ENCODE results near the gene GALNT9. TPM values are rescaled to one million over a fixed set of nuclear protein-coding genes. Genes with fewer than 3 reads are reported as not detected.

The GALNT9 gene
- total RNA-seq, 2 donors from 2014 or later: not detected

DNA sequence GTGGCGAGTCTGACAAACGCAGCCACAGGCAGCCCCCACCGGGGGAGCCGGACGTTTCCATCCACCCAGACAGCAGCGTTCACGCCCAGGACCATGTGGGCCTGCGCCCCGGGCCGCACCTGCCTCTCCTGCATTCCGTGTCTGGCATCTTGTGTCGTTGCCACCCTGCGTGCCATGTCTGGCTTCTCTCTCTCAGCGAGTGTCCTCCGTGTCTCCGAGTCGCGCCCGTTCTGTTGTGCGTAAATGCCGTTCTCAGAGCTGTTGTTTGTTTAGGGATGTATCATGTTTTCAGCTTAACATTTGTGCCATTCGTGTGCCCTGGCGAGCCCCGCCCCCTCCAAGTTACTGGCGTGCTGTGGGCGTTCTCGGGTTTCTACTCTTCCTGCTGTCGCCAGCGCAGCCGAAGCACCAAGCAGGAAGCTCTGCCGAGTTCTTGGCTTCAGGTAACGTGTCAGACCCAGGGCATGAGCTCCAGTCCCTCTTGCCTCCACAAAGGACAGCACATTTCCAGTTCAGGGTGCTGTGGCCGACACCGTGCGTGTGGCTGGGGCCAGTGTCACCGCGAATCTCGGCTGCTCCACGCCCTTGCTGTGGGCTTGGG, 150.5 kb downstream of the GALNT9 start:
- Mint-ChIP-seq H3K36me3 (ENCODE audit: low read depth) (no peaks in the 10 kb centered on the region), H3K4me1 (peaks cover 16% of the 10 kb centered on the region), H3K27ac (peak overlapping the region; percentile 89), H3K27me3 (peaks cover 12% of the 10 kb centered on the region), H3K4me3 (peak overlapping the region; percentile 92)
- ATAC-seq (peak; percentile 81), DNase-seq (peak in 2 of 3 donors; percentile 17 to 35)
- H3K9me3 ChIP-seq (ENCODE audit: control insufficient read depth, low read length, poor library complexity, severe bottlenecking): no peaks in the 10 kb centered on the region

DNA sequence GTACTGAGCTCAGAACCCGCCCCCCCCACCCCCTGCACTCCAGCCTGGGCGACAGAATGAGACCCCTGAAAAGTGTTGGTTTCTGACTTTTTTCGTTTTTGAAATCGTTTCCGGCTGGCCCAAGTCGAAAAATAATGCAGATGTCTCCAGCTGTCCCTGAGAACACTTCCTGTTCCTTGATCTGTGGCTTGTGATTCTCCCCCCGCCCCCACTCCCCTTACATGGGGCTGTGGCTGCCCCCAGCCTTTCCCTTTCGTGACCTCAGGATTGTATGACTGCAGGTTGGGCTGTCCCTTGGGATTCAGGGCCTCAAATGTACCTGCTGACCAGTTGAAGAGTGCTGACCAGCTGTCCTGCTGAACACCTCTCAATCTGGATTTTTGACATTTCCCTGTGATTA, 151.1 kb downstream of the GALNT9 start:
- H3K27me3 Mint-ChIP-seq: peaks cover 12% of the 10 kb centered on the region
- ATAC-seq (no peak), DNase-seq (peak in 1 of 3 donors; percentile 1)
- H3K4me1 Mint-ChIP-seq: peaks cover 19% of the 10 kb centered on the region
- no peaks in the 10 kb centered on the region for H3K36me3 Mint-ChIP-seq (ENCODE audit: low read depth)
- peak overlapping the region; percentile 92 for H3K4me3 Mint-ChIP-seq
- peak overlapping the region; percentile 89 for H3K27ac Mint-ChIP-seq
- no peaks in the 10 kb centered on the region for H3K9me3 ChIP-seq (ENCODE audit: control insufficient read depth, low read length, poor library complexity, severe bottlenecking)

GRCh38 chr12:132176920-132177551, 152.4 kb downstream of the GALNT9 start:
- Mint-ChIP-seq H3K4me3 (peak overlapping the region; percentile 36), H3K4me1 (peaks cover 25% of the 10 kb centered on the region), H3K27me3 (peaks cover 12% of the 10 kb centered on the region), H3K27ac (no peak overlapping the region), H3K36me3 (ENCODE audit: low read depth) (no peaks in the 10 kb centered on the region)
- no peaks in the 10 kb centered on the region for H3K9me3 ChIP-seq (ENCODE audit: control insufficient read depth, low read length, poor library complexity, severe bottlenecking)
- peak in 1 of 3 donors; percentile 6 for DNase-seq
- ATAC-seq: no peak

DNA sequence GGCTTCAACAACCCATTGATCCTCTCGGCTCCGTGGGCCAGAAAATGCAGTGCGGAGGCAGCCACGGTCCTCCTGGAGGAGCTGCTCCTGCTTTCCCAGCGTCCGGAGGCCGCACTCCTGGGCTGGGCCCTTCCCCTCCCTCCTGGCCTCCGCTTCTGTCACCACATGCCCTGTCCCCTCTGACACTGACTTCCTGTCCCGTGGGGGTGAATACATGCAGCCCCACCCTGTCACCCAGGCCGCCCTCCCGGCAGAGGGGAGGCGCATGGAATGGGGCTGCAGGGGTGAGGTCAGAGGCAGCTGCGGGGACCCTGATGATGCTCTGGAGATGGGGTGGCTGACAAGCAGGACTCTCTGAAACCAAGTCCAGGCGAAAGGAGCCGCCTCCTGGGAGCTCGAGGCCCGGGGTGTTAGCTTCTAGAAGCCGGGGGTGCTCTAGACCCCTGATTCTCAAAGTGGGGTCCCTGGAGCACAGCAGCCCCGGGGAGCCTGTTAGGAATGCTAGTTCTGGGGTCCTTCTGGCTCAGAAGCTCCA, 152.9 kb downstream of the GALNT9 start:
- Mint-ChIP-seq H3K4me1 (peaks cover 25% of the 10 kb centered on the region), H3K4me3 (peak overlapping the region; percentile 25), H3K36me3 (ENCODE audit: low read depth) (no peaks in the 10 kb centered on the region), H3K27ac (no peak overlapping the region), H3K27me3 (peaks cover 12% of the 10 kb centered on the region)
- no peaks in the 10 kb centered on the region for H3K9me3 ChIP-seq (ENCODE audit: control insufficient read depth, low read length, poor library complexity, severe bottlenecking)
- DNase-seq (peak in 1 of 3 donors; percentile 3), ATAC-seq (no peak)

DNA sequence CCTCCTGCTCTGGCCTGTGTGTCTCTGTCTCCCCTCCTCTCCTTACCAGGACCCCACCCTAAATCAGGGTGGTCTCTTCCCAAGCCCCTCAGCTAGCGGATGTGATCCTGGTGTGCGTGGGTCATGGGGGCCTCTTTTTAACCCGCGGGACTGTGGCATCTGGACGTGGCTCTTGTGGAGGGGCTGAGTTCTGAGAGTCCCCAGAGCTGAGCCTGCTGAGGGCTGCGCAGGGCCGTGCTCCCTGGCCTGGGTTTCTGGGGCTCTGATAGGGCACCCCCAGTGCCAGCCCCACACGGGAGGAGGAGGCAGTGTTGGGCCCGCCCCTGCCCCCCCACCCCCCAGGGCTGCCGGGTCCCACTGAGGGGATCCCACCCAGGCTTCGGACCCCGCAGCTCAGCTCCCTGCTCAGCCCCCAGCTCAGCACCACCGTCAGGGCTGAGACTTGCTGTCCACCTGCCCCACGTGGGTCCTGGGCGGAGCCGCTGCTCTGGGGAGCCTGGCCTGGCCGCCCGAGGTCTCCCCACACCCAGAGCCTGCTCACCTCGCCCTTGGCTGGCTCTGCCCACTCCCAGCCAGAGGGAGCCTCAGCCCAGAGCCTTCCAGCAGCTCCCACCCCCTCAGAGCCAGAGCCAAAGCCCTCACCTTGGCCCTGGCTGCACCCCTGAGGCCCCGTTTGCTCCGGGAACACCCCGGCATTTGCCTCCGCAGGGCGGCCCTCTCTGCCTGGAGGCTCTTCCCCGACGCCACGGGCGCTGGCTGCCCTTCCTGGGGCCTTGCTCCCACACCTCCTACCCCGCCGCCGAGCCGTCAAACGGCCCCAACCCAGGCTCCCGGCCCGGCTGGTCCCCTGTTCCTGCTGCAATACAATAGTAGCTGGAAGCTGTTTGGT, 153.6 kb downstream of the GALNT9 start:
- H3K27ac Mint-ChIP-seq: no peak overlapping the region
- no peaks in the 10 kb centered on the region for H3K36me3 Mint-ChIP-seq (ENCODE audit: low read depth)
- H3K4me3 Mint-ChIP-seq: no peak overlapping the region
- H3K27me3 Mint-ChIP-seq: peaks cover 12% of the 10 kb centered on the region
- no peaks in the 10 kb centered on the region for H3K9me3 ChIP-seq (ENCODE audit: control insufficient read depth, low read length, poor library complexity, severe bottlenecking)
- DNase-seq (peak in 1 of 3 donors; percentile 9), ATAC-seq (no peak)
- peaks cover 21% of the 10 kb centered on the region for H3K4me1 Mint-ChIP-seq

DNA sequence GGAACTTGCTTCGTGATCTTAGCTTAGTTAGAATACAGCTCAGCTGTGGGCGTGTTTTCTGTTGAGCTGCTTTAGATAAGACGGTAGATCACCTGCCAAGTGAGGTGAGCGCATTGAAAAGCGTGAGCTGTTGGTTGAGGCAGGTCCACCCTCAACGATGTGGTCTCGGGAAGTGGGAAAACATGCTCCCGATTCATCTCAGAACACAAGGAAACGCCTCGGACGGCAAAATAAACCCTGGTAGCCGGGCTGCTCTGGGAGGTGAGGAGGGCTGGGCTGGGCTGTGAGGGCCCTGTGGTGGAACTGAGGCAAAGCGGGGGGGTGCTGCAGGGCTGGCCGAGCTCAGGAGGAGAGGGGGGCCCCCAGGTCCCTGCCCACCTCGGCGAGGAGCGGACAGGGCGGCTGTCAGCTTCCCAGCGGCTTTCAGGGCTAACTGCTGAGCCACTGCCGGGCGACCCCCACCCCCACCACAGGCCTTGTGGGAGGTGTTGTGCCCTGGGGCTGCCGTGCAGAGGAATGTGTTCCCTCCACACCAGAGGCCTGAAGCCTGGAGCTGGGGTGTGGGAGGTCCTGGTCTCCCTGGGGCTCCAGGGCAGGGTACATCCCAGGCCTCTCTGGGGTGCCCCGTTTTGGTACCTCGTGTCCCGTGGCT, 154.4 kb downstream of the GALNT9 start:
- peaks cover 12% of the 10 kb centered on the region for H3K27me3 Mint-ChIP-seq
- ATAC-seq (no peak), DNase-seq (peak in 1 of 3 donors; percentile 8)
- no peaks in the 10 kb centered on the region for H3K36me3 Mint-ChIP-seq (ENCODE audit: low read depth)
- H3K4me1 Mint-ChIP-seq: peaks cover 21% of the 10 kb centered on the region
- H3K4me3 Mint-ChIP-seq: no peak overlapping the region
- no peaks in the 10 kb centered on the region for H3K9me3 ChIP-seq (ENCODE audit: control insufficient read depth, low read length, poor library complexity, severe bottlenecking)
- H3K27ac Mint-ChIP-seq: no peak overlapping the region

- H3K9me3 ChIP-seq (ENCODE audit: control insufficient read depth, low read length, poor library complexity, severe bottlenecking): no peaks in the 10 kb centered on the region
- Mint-ChIP-seq H3K27ac (no peak overlapping the region), H3K4me1 (peaks cover 21% of the 10 kb centered on the region), H3K27me3 (peaks cover 12% of the 10 kb centered on the region), H3K4me3 (no peak overlapping the region), H3K36me3 (ENCODE audit: low read depth) (no peaks in the 10 kb centered on the region)
- DNase-seq (peak in 1 of 3 donors; percentile 4), ATAC-seq (no peak)
Measured at GRCh38 chr12:132174015-132174838, 155.2 kb downstream of the GALNT9 start.

DNA sequence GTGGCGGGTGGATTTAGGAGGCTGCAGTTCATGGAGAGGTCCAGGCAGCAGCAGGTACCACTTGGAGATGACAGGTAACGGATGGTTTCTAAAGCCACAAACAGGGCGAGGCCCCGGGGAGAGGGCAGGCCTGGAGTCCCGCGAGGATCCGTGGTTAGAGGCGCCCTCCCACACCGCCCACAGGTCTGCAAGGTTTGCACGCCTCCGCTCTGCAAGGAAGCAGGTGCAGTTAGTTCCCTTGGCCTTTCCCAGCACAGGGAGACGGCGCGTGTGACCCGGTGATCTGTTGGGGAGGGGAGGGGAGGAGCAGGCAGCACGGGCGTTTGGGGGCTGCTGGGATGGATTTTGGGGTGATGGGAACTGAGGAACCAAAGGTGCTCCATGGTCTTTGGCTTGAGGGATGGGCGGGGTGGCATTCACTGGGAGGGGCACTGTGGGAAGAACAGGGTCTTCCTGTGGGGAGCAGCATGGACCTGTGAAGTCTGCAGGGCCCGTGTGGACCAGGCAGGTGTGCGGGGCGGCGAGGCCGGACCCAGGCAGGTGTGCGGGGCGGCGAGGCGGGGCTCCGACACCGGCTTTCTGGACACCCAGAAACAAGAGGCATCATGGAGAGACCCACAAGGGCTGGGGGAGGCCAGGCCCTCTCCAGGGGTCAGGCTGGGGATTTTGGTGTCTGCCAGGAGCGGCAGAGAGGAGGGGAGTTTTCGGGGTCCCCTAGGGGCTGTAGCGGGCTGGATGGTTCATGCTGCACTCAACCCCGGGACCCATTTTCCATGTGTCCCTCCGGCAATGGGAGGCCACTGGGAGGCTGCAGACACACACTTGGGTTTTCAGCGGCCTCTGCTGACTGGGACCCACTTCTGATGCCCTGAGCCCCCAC, 156.0 kb downstream of the GALNT9 start:
- DNase-seq (peak in 1 of 3 donors; percentile 10), ATAC-seq (peak; percentile 75)
- Mint-ChIP-seq H3K27ac (peak overlapping the region; percentile 41), H3K36me3 (ENCODE audit: low read depth) (no peaks in the 10 kb centered on the region), H3K4me1 (peaks cover 13% of the 10 kb centered on the region), H3K27me3 (peaks cover 4% of the 10 kb centered on the region), H3K4me3 (peak overlapping the region; percentile 78)
- no peaks in the 10 kb centered on the region for H3K9me3 ChIP-seq (ENCODE audit: control insufficient read depth, low read length, poor library complexity, severe bottlenecking)

DNA sequence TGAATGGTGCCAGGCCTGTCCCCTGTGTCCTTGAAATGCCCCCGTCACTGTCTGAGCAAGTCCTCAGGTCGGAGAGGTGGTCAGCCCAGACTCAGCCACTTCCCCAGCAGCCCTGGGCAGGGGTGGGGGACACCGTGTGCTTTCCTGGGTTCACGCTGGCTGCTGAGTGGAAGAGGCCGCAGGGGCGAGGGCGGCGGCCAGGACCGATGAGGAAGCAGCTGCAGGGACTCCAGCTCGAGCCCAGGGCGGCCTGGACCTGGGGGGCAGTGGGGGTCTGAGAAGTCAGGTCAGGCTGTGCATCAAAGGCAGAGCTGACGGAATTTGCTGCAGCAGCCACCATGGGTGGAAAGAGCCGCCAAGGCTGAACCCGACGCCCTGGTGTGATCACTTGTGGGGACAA, 156.8 kb downstream of the GALNT9 start:
- H3K36me3 Mint-ChIP-seq (ENCODE audit: low read depth): no peaks in the 10 kb centered on the region
- H3K4me1 Mint-ChIP-seq: peaks cover 14% of the 10 kb centered on the region
- peak in 1 of 3 donors; percentile 5 for DNase-seq
- no peak for ATAC-seq
- H3K9me3 ChIP-seq (ENCODE audit: control insufficient read depth, low read length, poor library complexity, severe bottlenecking): no peaks in the 10 kb centered on the region
- peak overlapping the region; percentile 78 for H3K4me3 Mint-ChIP-seq
- H3K27me3 Mint-ChIP-seq: peaks cover 4% of the 10 kb centered on the region
- H3K27ac Mint-ChIP-seq: no peak overlapping the region

- H3K27ac Mint-ChIP-seq: no peak overlapping the region
- ATAC-seq: no peak
- peaks cover 16% of the 10 kb centered on the region for H3K4me1 Mint-ChIP-seq
- H3K27me3 Mint-ChIP-seq: peaks cover 4% of the 10 kb centered on the region
- H3K9me3 ChIP-seq (ENCODE audit: control insufficient read depth, low read length, poor library complexity, severe bottlenecking): no peaks in the 10 kb centered on the region
- DNase-seq: peak in 1 of 3 donors; percentile 6
- no peaks in the 10 kb centered on the region for H3K36me3 Mint-ChIP-seq (ENCODE audit: low read depth)
- no peak overlapping the region for H3K4me3 Mint-ChIP-seq
Measured at GRCh38 chr12:132171968-132172521, 157.3 kb downstream of the GALNT9 start.

DNA sequence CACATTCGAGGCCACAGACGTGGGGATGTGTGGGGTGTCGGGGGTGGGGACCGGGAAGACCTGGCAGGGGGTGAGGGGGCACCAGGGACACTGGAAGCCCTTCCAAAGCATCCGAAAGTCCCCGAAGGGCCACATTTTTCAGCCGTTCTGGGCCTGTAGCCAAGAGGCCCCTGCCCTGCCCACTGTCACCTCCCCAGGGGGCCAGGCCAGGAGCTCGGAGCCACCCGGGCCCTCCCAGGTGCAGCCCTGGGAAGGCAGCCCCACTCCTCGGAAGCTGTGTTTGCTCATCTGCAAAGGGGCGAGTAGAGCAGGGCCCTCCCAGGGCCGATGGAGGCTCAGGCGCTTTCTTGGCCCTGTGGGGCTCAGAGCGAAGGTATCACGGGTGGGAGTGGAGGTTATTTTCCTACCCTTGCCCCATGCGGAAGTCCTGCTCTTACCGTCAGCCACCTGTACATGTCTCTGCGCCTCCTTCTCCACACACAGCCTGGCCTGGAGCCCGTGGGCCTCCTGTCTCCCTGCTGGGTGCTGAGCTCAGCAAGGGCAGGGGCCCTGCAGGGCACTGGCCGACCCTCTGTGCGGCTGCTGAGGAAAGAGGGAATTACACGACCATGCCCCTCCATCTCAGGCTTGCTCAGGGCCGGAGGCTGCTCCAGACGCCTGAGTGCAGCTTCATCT, 158.0 kb downstream of the GALNT9 start:
- ATAC-seq (no peak), DNase-seq (peak in 1 of 3 donors; percentile 8)
- H3K36me3 Mint-ChIP-seq (ENCODE audit: low read depth): no peaks in the 10 kb centered on the region
- no peaks in the 10 kb centered on the region for H3K9me3 ChIP-seq (ENCODE audit: control insufficient read depth, low read length, poor library complexity, severe bottlenecking)
- no peaks in the 10 kb centered on the region for H3K27me3 Mint-ChIP-seq
- H3K4me3 Mint-ChIP-seq: no peak overlapping the region
- no peak overlapping the region for H3K27ac Mint-ChIP-seq
- peaks cover 16% of the 10 kb centered on the region for H3K4me1 Mint-ChIP-seq
